GM21576 (cell line): ENCODE measurements around the gene EIF3B.
"Not testable (repeated sequence)": the region's sequence is repeated elsewhere in the genome, so short reads cannot be mapped to it uniquely, and the experiment has no call there.

ENCODE experiments used
- ATAC-seq: cut with Tn5 transposase; IDR thresholded peaks from one replicate; pipeline ENCODE4 v1.9.1; 2021; ENCODE audit warnings: mild to moderate bottlenecking, moderate library complexity; ENCODE audit not compliant: unreplicated experiment

Gene EIF3B

DNA sequence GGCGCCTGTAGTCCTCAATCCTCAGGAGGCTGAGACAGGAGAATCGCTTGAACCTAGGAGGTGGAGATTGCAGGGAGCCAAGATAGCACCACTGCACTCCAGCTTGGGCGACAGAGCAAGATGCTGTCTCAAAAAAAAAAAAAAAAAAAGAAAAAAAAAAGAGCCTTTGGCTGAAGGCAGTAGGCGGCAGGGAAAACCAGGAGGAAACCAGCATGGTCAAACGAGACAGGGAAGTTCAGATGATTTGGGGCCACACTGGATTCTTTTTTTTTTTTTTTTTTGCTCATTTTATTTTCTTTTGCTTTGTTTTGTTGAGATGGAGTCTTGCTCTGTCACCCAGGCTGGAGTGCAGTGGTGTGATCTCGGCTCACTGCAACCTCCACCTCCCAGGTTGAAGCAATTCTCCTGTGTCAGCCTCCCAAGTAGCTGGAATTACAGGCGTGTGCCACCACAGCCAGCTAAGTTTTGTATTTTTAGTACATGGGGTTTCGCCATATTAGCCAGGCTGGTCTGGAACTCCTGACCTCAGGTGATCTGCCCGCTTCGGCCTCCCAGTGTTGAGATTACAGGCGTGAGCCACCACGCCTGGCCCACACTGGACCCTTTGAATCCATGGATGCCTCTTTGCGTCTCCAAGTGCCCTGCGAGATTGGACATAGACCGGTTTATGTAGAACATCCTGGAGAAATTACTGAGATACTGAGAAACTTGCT lies 7.1 kb upstream of the EIF3B start:
- ATAC-seq: not testable (repeated sequence)

DNA sequence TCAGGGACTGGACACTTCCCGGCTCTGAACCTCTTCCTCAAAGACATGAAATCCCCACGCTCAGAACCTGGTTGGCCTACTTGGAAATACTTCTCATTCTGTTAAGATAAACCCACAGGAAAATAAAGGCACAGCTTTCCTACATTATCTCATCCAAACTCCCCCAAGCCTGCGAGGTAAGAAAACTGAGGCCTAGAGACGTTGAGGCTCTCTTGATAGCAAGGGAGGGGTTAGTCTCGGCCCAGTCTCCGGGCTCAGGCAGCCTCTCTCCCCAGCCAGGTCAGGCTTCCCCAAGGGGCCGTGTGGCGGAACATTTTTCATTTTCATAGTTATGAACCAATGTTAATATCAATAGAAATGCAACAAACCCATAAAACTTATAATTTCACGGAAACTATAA lies 4.6 kb upstream of the EIF3B start:
- no peak for ATAC-seq

GRCh38 chr7:2350861-2351260 lies 3.8 kb upstream of the EIF3B start:
- no peak for ATAC-seq

GRCh38 chr7:2353113-2353935 lies 1.3 kb upstream of the EIF3B start:
- no peak for ATAC-seq

DNA sequence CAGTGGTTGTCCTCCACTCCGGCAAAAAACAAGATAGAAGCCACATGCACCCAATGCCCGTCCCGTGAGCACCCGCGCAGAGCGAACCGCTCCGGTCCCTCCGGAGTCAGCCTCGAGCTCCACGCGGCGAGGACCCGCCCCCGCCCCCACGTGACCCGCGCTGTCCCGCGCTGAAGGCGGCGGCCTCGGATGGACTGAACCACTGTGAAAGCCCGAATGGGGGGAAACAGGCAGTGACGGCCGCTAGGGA lies 766 bp upstream of the EIF3B start:
- peak; percentile 47 for ATAC-seq

- peak; percentile 3 for ATAC-seq
These were observed 495 bp downstream of the EIF3B start for GRCh38 chr7:2354939-2355704.

- ATAC-seq: no peak
These were observed 1.0 kb downstream of the EIF3B start for GRCh38 chr7:2355705-2356008.

DNA sequence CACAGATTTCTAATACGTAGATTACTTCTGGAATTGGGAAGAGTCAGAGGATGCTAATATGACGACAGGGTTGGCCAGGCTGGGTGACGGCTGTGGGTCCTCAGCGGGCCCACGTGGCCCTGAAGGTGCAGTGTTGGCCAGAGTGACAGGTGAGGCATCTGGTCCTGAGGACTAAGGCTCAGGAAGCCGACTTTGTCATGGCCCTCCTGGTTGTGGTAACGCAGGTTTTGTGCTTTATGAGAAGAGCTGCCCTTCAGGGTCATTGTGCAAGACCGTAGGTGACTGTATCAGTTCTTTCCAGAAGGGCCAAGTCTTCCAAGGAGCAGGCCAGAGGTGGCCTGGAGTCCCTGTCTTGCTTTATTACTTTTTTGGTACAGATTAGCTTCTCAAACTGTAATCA lies 2.5 kb downstream of the EIF3B start:
- no peak for ATAC-seq

- no peak for ATAC-seq
These were observed 2.9 kb downstream of the EIF3B start for GRCh38 chr7:2357571-2357970.

DNA sequence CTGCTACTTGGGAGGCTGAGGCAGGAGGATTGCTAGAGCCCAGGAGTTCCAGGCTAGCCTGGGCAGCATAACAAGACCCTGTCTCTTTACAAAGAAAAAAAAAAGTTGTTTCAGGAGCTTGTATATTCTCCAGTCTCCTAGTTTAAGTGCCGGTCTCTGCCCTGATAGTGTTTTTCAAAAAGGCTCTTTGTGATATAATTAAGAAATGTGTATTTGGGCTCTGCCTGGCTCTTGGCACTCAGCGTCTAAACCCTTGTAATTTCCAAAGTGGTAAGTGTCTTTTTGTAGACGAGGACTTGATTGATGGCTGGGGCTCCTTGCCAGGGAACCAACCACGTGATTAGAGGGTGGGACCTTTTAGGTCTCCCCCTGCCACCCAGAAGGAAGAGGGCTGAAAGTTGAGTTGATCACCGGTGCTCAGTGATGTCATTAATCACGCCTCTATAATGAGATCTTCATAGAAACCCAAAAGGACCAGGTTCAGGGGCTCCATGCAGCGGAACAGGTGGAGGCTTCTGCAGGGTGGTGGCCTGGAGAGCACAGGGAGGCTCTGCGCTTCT lies 4.4 kb downstream of the EIF3B start:
- no peak for ATAC-seq

DNA sequence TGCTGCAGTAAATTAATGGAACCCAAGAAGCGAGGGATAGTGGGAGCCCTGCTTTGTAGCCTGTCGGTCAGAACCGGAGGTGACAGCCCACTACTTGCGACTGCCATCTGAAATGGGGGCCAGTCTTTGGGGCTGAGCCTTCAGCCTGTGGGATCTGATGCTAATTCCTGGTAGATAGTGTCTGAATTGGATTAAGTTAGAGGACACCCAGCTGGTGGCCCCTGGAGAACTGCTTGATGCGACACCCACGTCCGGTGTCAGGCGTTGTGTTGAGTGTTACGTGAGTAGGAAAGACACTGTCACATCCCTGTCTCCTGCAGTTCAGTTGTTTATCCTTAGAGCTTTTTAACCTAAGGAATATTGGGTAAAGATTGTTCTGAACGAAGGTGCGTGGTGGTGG lies 5.0 kb downstream of the EIF3B start:
- ATAC-seq: no peak

DNA sequence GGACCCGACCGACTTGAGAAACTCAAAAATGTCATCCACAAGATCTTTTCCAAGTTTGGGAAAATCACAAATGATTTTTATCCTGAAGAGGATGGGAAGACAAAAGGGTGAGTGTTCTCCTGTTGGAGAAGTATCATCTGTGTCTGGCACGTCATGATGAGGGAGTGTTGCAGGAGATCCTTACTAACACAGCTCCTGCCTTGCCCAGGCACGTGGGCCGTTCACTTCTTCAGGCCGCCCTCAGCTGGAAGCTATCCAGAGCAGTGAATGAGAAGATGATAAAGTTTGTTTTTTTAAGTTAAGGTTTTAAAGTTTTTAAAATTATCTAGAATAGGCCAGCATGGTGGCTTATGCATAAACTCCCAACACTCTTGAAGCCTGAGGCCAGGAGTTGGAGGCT lies 6.2 kb downstream of the EIF3B start:
- ATAC-seq: no peak

GRCh38 chr7:2362385-2363088 lies 7.9 kb downstream of the EIF3B start:
- ATAC-seq: no peak

GRCh38 chr7:2369139-2369538 lies 14.5 kb downstream of the EIF3B start:
- no peak for ATAC-seq

DNA sequence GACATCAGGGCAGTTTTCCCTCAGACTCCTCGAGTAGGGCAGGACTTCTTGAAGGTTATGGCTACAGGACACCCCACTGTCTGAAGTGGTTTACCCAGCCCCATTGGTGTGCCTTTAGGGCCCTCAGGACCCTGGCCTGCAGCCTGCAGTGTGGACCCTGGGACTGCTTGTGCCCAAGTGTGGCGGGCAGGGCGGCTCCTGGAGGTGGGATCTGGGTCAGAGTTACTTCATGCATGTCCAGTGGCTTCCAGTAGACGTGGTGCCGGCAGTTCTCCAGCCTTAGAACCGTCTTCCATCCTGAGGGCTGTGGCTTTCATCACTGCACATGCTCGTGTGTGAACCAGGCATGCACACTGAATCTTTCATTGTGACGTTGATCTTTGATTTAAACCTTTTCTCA lies 16.7 kb downstream of the EIF3B start:
- ATAC-seq: no peak

GRCh38 chr7:2372724-2373123 lies 18.1 kb downstream of the EIF3B start:
- no peak for ATAC-seq

- no peak for ATAC-seq
These were observed 18.5 kb downstream of the EIF3B start for GRCh38 chr7:2373124-2373556.

GRCh38 chr7:2373646-2374045 lies 19.0 kb downstream of the EIF3B start:
- no peak for ATAC-seq

GRCh38 chr7:2374401-2374800 lies 19.8 kb downstream of the EIF3B start:
- no peak for ATAC-seq

DNA sequence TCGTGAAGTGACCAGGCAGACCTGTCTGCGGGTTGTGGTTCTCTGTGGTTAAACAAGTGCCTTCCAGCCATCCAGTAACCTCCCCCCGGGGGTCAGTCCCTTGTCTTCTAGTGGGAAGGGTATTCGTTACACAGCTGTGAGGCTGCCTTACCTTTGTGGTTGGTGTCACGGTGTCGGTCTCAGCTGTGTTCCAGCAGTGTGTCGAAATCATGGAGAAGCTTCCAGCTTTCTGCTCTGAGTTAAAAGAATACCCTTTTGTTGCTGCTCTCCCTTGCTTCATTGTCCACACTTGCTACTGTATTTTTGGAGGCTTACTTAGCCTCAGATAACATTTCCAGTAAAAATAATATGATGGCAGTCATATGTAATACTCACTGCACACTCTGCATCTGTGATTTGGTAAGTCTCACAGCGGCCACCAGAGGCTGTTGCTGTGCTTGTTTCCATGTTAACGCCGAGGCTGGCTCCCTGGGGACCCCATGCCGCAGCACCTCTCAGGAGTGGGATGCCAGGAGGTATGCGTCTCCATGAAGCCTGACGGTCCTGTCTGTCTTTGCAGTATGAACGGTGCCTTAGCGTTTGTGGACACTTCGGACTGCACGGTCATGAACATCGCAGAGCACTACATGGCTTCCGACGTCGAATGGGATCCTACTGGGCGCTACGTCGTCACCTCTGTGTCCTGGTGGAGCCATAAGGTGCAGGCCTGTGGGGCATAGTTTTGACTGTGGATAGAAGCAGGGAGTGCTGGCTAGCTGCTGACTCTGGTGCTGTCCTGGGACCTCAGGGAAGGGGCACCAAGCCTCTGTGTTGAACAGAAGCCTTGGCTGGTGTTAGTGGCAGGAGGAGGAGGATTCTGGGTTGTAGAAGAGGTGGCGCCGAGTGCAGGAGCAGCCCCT lies 20.5 kb downstream of the EIF3B start:
- ATAC-seq: no peak
